K562 (cell line): ENCODE results near the gene IFIT5.
"Not testable (repeated sequence)": the region's sequence is repeated elsewhere in the genome, so short reads cannot be mapped to it uniquely, and the experiment has no call there.

Experiments used
- ARID2 ChIP-seq: fragments of 450-650 bp; IDR thresholded peaks from 2 replicates; pipeline ENCODE4 v1.6.1; 2017; ENCODE audit warnings: antibody characterized with exemption, mild to moderate bottlenecking
- CTBP1 ChIP-seq: fragments of 450-650 bp; IDR thresholded peaks from 2 replicates; pipeline ENCODE4 v1.6.1; 2016; ENCODE audit warnings: borderline replicate concordance
- EZH2 ChIP-seq: IDR thresholded peaks from 2 replicates; pipeline ENCODE4 v1.6.1; 2012; ENCODE audit warnings: low read depth, mild to moderate bottlenecking, inconsistent platforms, low read length, borderline replicate concordance
- FOXA1 ChIP-seq: fragments of 450-650 bp; IDR thresholded peaks from 2 replicates; pipeline ENCODE4 v1.6.1; 2016; ENCODE audit warnings: mild to moderate bottlenecking, borderline replicate concordance
- NR2C2 ChIP-seq, 2 experiments: fragments of 200-800 bp in 1 of 2; sonication (Bioruptor generic) in 1 of 2; sonication (generic) in 1 of 2; formaldehyde crosslinking in 1 of 2; IDR thresholded peaks; 2 replicates each; pipeline versions ENCODE4 v1.6.1 to v1.8.0; 2016 to 2022; ENCODE audit warnings: mild to moderate bottlenecking in 1 of 2, missing compliant biosample characterization in 1 of 2, missing genetic modification characterization in 1 of 2, missing genetic modification reagents in 1 of 2
- ZFP36 ChIP-seq: fragments of 150-350 bp; IDR thresholded peaks from 2 replicates; pipeline ENCODE4 v1.6.1; 2018; ENCODE audit warnings: low read length, low read depth; ENCODE audit not compliant: partially characterized antibody

- TF ChIP-seq FOXA1; NR2C2 (CRISPR knock-in tag; IDR thresholded peaks at IDR 0.05); NR2C2 (tag; IDR thresholded peaks at IDR 0.05); EZH2; ARID2; CTBP1; ZFP36: not testable (repeated sequence)
Observed at GRCh38 chr10:89391226-89391576, 23.2 kb upstream of the IFIT5 start.
